ENCODE measurements around the gene ANGPTL8.

- TF ChIP-seq CTCF (IDR thresholded peaks at IDR 0.05; ENCODE audit: low read depth, low read length, poor library complexity, severe bottlenecking) = no peak
- no peak for TF ChIP-seq EZH2phosphoT487 (IDR thresholded peaks at IDR 0.05; ENCODE audit: borderline replicate concordance, low read length)
These were observed 11.8 kb downstream of the ANGPTL8 start for GRCh38 chr19:11251217-11251616.
